ENCODE measurements around the gene TEX53. TPM values are rescaled to one million over a fixed set of nuclear protein-coding genes. Genes with fewer than 3 reads are reported as not detected.

TEX53 gene
- polyA plus RNA-seq, 6 donors from 2014 or later: not detected

DNA sequence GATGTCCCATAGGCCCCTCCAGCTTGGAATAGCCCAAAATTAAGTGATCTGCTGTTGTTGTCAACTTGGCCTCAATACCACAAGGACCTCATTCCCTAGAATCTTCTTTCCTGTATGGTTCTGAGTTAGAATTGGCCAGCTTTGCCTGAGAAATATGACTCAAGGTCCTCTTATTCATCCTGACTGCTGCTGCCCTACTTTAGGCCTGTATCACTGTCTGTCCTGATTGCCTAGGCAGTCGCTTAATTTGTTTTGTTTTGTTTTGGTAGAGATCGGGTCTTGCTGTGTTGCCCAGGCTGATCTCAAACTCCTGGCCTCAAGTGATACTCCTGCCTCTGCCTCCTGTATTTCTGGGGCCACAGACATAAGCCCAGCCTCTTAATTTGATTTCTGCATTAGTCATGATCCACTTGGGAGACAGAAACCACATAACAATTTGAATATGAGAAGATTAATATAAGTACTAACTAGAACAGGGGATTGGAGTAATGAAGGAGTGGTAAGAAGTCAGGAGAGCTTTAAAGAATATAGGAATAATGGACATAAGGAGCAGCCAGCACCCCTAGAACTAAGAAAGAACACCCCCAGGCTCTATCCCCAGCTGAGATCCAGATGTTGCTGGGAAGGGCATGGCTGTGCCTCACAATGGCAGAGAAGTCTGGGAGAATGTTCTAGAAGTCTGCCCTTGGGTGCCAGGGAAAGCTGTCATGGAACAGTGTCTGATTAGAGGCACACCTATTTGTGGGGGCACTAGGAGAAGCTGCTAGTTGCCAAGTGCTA is 4.6 kb downstream of the TEX53 start:
- H3K9me3 Mint-ChIP-seq: peaks cover 0 to 6% (median 0%) of the 10 kb centered on the region in 7 donors
- ATAC-seq (ENCODE audit: low read depth in 2 of 2) (no peak), DNase-seq (no peak)
- peak overlapping the region; percentile 47 to 94 (median 66) for H3K27ac Mint-ChIP-seq
- no peaks in the 10 kb centered on the region for H3K27me3 Mint-ChIP-seq
- peaks cover 25 to 28% (median 27%) of the 10 kb centered on the region in 3 donors for H3K4me1 Mint-ChIP-seq
- H3K4me3 Mint-ChIP-seq: peak overlapping the region in 3 of 8 donors; percentile 47 to 65 (median 47)
- H3K36me3 Mint-ChIP-seq: peaks cover 0 to 5% of the 10 kb centered on the region in 2 donors

DNA sequence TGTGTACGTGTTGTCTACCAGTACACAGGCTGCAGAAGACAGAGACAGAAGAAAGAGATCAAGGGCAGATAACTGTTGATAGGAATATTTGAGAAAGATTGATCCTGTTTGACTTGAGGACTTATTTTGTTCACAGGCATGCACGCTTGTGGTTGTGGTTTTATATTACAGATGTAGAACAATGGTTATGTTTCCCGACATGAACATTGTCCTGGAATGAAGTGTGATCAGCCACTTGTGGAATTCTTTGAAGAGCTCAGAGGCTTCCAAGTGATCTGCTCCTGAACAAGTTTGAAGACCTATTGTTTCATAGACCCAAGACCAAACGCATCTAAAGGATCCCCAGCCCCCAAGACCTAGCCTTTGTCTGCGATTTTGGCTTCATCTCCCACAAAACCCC is 13.7 kb downstream of the TEX53 start:
- H3K4me1 Mint-ChIP-seq: peaks cover 7 to 16% (median 10%) of the 10 kb centered on the region in 3 donors
- H3K27me3 Mint-ChIP-seq: no peaks in the 10 kb centered on the region
- peaks cover 19 to 50% of the 10 kb centered on the region in 2 donors for H3K36me3 Mint-ChIP-seq
- peak overlapping the region in 4 of 6 donors; percentile 3 to 57 (median 16) for H3K27ac Mint-ChIP-seq
- peaks cover 0 to 9% (median 4%) of the 10 kb centered on the region in 7 donors for H3K9me3 Mint-ChIP-seq
- ATAC-seq (ENCODE audit: low read depth in 2 of 2): no peak
- no peak for DNase-seq
- no peak overlapping the region for H3K4me3 Mint-ChIP-seq

DNA sequence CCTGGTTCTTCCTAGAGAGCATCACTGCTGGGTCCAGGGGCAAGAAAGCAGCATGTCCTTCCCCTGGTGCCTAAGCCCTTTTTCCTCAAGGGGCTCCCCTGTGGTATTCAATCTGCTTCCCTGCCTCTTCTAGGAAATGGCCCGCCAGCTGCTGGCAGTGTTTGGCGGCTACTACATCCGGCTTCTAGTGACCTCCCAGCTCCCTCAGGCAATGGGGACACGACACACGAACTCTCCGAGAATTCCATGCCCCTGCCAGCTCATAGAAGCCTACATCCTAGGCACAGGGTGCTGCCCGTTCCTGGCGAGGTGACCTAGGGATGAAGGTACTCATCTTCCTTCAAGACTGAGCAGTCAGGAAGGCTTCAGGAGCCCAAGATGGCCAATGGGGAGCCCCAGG is 14.6 kb downstream of the TEX53 start:
- H3K27me3 Mint-ChIP-seq: no peaks in the 10 kb centered on the region
- H3K4me1 Mint-ChIP-seq: peaks cover 7 to 16% (median 10%) of the 10 kb centered on the region in 3 donors
- peak overlapping the region in 2 of 6 donors; percentile 11 to 62 for H3K27ac Mint-ChIP-seq

DNA sequence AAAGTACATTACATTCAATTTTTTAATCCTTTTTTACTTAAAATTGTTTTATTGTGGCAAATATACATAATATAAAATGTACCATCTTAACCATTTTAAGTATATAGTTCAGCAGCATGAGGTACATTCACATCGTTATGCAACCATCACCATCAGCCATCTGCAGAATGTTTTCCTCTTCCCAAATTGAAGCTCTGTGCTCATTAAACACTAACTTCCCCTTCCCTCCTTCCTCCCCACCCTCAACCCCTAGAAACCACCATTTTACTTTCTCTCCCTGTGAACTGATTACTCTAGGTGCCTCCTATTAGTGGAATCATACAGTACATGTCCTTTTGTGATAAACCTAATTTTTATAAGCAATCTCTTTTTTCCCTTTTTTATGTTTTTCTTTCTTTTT is 15.6 kb downstream of the TEX53 start:
- no peaks in the 10 kb centered on the region for H3K27me3 Mint-ChIP-seq
- peak; percentile 52 to 63 for ATAC-seq (ENCODE audit: low read depth in 2 of 2)
- peak overlapping the region; percentile 55 to 90 (median 81) for H3K27ac Mint-ChIP-seq
- peaks cover 7 to 16% (median 10%) of the 10 kb centered on the region in 3 donors for H3K4me1 Mint-ChIP-seq
- peak overlapping the region in 4 of 8 donors; percentile 47 to 67 (median 55) for H3K4me3 Mint-ChIP-seq
- peaks cover 19 to 44% of the 10 kb centered on the region in 2 donors for H3K36me3 Mint-ChIP-seq
- DNase-seq: no peak
- H3K9me3 Mint-ChIP-seq: no peaks in the 10 kb centered on the region

More for the DNA sequence above, 14.6 kb downstream of the TEX53 start:
- no peak overlapping the region for H3K4me3 Mint-ChIP-seq
- ATAC-seq (ENCODE audit: low read depth in 2 of 2) (no peak), DNase-seq (no peak)
- H3K9me3 Mint-ChIP-seq: peaks cover 0 to 5% (median 2%) of the 10 kb centered on the region in 7 donors
- peaks cover 19 to 53% of the 10 kb centered on the region in 2 donors for H3K36me3 Mint-ChIP-seq

DNA sequence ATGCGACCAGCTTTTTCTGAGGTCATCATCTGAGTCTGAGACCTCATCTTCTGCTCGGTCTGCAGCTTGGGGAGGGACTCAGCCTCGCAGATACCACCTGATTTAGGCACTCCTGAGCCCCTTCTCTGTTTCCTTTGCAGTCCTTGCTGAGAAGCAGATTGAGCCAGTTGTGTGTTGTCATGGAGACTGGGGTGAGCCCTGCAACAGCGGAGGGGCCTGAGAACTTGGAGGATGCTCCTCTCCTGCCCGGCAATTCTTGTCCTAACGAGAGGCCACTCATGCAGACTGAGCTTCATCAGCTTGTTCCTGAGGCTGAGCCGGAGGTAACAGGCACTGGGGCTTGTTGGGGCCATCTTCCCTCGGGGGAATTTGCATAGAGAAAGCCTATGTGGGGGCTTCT is 19.2 kb downstream of the TEX53 start:
- Mint-ChIP-seq H3K4me1 (peaks cover 13 to 16% (median 15%) of the 10 kb centered on the region in 3 donors), H3K27ac (peak overlapping the region in 2 of 6 donors; percentile 47 to 60), H3K36me3 (peaks cover 22 to 37% of the 10 kb centered on the region in 2 donors), H3K9me3 (no peaks in the 10 kb centered on the region), H3K4me3 (no peak overlapping the region), H3K27me3 (no peaks in the 10 kb centered on the region)
- ATAC-seq (ENCODE audit: low read depth in 2 of 2) (no peak), DNase-seq (no peak)

DNA sequence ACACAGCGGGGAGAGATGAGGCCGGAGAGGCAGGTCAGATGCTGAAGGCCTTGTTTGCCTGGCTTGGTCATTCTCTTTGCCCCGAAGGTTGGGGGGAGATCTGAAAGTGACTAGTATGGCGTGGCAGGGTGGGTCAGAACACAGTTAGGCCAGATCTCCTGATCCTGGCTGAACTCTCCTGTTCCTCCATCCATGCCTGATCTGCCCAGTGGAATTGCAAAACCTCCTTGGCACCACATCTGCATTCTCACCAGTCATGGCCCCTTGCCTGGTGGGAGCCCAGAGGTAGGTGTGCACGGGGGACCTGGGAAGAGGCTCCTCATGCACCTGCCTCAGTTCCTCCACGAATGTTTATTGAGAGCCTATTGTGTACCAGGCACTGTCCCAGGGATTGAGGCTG is 23.2 kb downstream of the TEX53 start:
- ATAC-seq (ENCODE audit: low read depth in 2 of 2) (no peak), DNase-seq (no peak)
- no peak overlapping the region for H3K4me3 Mint-ChIP-seq
- H3K4me1 Mint-ChIP-seq: peaks cover 0 to 11% (median 6%) of the 10 kb centered on the region in 3 donors
- no peaks in the 10 kb centered on the region for H3K27me3 Mint-ChIP-seq
- H3K36me3 Mint-ChIP-seq: peaks cover 27 to 46% of the 10 kb centered on the region in 2 donors
- no peaks in the 10 kb centered on the region for H3K9me3 Mint-ChIP-seq
- H3K27ac Mint-ChIP-seq: peak overlapping the region in 1 of 6 donors; percentile 11

DNA sequence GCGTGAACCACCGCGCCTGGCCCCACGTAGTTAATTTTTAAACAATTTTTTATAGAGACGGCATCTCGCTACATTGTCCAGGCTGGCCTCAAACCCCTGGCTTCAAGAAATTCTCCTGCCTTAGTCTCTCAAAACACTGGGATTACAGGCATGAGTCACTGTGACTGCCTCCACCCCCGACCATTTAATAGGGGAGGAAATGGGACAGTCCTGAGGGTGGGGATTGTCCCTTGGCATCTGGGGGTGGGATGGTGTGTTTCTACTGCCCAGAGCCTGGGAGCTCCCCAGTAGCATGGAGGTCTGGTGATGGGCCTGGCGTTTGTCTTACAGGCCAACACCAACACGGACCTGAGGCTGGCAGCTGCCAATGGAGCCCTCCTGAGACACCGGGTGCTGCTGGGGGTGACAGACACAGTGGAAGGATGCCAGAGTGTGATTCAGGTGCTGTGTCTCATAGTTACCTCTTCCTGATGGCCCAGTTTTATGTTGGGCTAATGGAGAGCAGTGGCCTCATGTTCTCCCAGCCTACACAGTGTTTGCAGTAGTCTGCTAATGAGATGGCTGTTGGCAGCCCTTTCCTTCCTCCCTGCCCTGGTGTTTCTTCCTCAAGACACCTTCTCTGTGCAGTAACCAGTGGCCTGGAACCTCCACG is 24.0 kb downstream of the TEX53 start:
- H3K4me1 Mint-ChIP-seq: peaks cover 0 to 13% (median 9%) of the 10 kb centered on the region in 3 donors
- no peaks in the 10 kb centered on the region for H3K27me3 Mint-ChIP-seq
- no peaks in the 10 kb centered on the region for H3K9me3 Mint-ChIP-seq
- DNase-seq: no peak
- peak overlapping the region in 1 of 6 donors; percentile 47 for H3K27ac Mint-ChIP-seq
- H3K4me3 Mint-ChIP-seq: no peak overlapping the region
- ATAC-seq (ENCODE audit: low read depth in 2 of 2): no peak
- H3K36me3 Mint-ChIP-seq: peaks cover 27 to 49% of the 10 kb centered on the region in 2 donors

DNA sequence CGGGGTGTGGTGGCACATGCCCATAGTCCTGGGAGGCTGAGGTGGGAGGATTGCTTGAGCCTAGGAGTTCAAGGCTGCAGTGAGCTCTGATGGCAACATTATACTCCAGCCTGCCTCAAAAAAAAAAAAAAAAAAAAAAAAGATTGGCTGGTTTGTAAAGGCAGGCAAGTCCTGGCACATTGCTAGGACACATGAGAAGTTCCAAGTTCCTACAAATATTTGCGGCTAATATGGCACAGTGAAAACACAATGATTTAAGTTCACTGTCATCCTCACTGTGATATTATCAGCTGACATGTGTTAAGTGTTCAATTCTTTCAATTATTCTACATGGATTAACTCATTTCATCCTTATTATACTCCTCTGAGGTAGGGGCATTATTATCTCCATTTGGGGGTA is 26.4 kb downstream of the TEX53 start:
- Mint-ChIP-seq H3K4me1 (peaks cover 0 to 18% (median 9%) of the 10 kb centered on the region in 3 donors), H3K36me3 (peaks cover 37 to 42% of the 10 kb centered on the region in 2 donors), H3K9me3 (no peaks in the 10 kb centered on the region), H3K4me3 (no peak overlapping the region), H3K27me3 (no peaks in the 10 kb centered on the region), H3K27ac (peak overlapping the region in 1 of 6 donors; percentile 82)
- ATAC-seq (ENCODE audit: low read depth in 2 of 2): no peak
- DNase-seq: no peak

DNA sequence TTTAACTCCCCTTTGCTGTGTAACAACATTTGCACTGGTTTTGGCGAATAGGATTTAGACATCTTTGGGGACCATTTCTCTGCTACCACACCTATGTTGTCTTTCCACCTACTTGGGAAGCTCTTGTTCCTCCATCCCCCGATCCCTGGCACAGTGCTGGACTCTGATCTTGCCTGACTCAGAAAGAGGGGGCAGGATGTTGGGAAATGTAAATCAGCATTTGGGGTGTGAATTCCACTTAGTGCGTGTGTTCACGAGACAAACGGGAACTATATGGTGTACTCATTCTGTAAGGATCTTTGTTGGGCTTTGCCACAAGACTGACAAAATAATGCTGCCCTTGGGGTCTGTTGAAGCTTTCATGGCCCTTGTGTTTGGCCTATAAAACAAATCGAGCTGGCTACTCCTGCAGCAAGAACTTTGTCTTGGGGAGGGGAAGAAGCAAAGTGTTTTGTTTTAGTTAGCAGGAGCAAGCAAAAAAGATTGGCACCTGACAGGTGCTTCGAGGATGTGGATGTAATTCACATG is 28.0 kb downstream of the TEX53 start:
- Mint-ChIP-seq H3K36me3 (peaks cover 37 to 40% of the 10 kb centered on the region in 2 donors), H3K27ac (peak overlapping the region in 1 of 6 donors; percentile 27), H3K27me3 (no peaks in the 10 kb centered on the region), H3K4me3 (no peak overlapping the region), H3K4me1 (peaks cover 2 to 14% (median 7%) of the 10 kb centered on the region in 3 donors), H3K9me3 (no peaks in the 10 kb centered on the region)
- ATAC-seq (ENCODE audit: low read depth in 2 of 2) (no peak), DNase-seq (no peak)

DNA sequence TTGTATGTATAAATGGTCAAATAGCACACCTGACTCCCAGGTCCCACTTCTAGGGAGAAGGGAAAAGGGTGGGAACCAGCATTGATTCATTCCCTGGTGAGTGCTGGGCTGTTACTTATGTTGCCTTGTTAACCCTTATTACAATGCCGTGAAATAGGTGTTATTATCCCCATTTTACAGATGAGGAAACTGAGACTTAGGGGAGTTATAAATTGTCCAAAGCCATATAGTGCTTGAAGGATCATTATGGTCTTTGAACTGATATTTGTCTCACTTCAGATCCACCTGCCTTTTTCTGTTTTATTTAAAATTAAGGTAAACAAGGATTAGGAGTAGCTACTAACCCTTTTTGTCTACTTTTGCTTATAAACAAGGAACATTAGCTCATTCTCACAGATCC is 30.1 kb downstream of the TEX53 start:
- Mint-ChIP-seq H3K4me1 (peaks cover 9 to 18% (median 11%) of the 10 kb centered on the region in 3 donors), H3K36me3 (peaks cover 32 to 43% of the 10 kb centered on the region in 2 donors), H3K4me3 (no peak overlapping the region), H3K27ac (no peak overlapping the region), H3K27me3 (no peaks in the 10 kb centered on the region), H3K9me3 (no peaks in the 10 kb centered on the region)
- ATAC-seq (ENCODE audit: low read depth in 2 of 2) (no peak), DNase-seq (no peak)

DNA sequence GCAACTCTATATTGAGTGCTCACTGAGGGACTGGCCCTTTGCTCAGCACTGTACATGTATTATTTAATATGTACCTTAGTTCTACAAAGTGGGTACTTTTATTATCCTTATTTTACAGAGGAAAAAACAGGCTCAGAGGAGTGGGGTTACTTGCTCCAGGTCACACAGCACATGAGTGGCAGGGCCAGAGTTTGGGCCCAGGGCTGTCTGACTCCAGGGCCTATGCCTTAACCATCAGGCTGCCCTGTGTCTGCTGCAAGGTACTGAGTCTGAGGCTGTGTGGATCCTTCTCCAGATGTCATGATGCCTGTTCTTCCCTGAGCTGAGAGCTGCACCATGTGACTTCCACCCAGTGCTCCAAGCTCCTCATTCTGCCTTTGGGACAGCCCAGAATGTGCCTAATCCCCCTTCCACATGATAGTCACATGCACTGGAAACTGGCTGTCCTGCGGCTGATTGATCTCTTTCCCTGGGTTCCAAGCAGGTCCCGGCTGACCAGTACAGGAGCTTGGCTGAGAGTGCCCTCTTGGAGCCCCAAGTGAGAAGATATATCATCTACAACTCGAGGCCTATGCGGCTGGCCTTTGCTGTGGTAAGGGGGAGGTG is 31.1 kb downstream of the TEX53 start:
- H3K36me3 Mint-ChIP-seq: peaks cover 36 to 52% of the 10 kb centered on the region in 2 donors
- H3K4me3 Mint-ChIP-seq: no peak overlapping the region
- H3K9me3 Mint-ChIP-seq: no peaks in the 10 kb centered on the region
- H3K27ac Mint-ChIP-seq: peak overlapping the region in 3 of 6 donors; percentile 23 to 74 (median 47)
- no peaks in the 10 kb centered on the region for H3K27me3 Mint-ChIP-seq
- ATAC-seq (ENCODE audit: low read depth in 2 of 2) (no peak), DNase-seq (no peak)
- peaks cover 16 to 28% (median 17%) of the 10 kb centered on the region in 3 donors for H3K4me1 Mint-ChIP-seq

DNA sequence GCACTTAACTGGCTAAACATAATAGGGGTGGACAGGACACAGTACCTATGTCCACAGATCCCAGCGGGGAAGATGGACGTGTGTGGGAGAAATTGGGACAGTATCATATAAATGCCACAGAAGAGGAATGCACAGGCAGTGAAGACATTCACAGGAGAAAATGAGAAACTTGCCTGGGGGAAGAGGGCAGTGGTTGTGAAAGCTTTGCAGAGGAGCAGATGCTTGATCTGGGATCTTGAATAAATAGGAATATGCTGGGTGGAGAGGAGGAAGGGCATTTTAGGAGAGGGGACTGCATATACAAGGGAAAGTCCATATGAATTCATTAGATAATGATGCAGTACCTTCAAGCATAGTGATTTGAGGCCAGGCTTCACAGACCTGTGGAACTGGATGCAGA is 32.9 kb downstream of the TEX53 start:
- H3K4me1 Mint-ChIP-seq: peaks cover 21 to 42% (median 27%) of the 10 kb centered on the region in 3 donors
- peaks cover 35 to 45% of the 10 kb centered on the region in 2 donors for H3K36me3 Mint-ChIP-seq
- no peaks in the 10 kb centered on the region for H3K9me3 Mint-ChIP-seq
- H3K4me3 Mint-ChIP-seq: no peak overlapping the region
- no peaks in the 10 kb centered on the region for H3K27me3 Mint-ChIP-seq
- DNase-seq (no peak), ATAC-seq (ENCODE audit: low read depth in 2 of 2) (no peak)
- H3K27ac Mint-ChIP-seq: peak overlapping the region in 1 of 6 donors; percentile 85

DNA sequence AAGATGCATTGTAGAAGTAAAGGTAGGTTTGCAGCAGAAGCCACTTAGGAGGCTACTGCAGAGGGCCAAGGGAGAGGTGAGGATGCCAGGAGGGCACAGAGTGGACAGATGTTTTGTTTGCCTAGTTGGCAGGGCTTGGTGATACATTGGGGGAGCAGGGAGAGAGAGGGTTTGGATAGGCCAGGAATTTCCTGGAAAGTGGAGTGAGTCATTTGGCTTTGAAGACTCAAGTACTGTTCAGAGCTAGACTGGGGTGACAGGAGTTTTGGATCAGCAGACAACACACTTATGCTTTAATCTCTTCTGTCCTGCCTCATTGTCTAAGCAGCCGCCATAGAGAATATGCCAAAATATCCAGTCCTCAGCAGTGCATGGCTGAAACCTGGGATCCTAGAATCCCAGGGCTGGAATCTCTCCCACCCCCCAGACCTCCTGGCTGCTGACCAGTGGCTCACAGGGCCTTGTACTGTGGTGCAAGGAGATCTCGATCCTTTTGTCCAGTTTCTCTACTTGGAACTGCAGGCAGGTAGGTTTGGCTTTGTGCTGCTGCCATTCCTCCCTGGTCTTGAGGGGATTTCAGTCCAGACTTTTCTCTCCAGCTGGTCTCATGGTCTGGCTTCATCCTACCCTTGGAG is 35.5 kb downstream of the TEX53 start:
- Mint-ChIP-seq H3K4me3 (no peak overlapping the region), H3K4me1 (peaks cover 28 to 56% (median 49%) of the 10 kb centered on the region in 3 donors), H3K27me3 (no peaks in the 10 kb centered on the region), H3K9me3 (no peaks in the 10 kb centered on the region), H3K27ac (peak overlapping the region in 3 of 6 donors; percentile 11 to 90 (median 76)), H3K36me3 (peaks cover 23 to 29% of the 10 kb centered on the region in 2 donors)
- DNase-seq: no peak
- ATAC-seq (ENCODE audit: low read depth in 2 of 2): no peak

Measured in naive B cell (primary cell).